ENCODE measurements around the gene TRIL.

DNA sequence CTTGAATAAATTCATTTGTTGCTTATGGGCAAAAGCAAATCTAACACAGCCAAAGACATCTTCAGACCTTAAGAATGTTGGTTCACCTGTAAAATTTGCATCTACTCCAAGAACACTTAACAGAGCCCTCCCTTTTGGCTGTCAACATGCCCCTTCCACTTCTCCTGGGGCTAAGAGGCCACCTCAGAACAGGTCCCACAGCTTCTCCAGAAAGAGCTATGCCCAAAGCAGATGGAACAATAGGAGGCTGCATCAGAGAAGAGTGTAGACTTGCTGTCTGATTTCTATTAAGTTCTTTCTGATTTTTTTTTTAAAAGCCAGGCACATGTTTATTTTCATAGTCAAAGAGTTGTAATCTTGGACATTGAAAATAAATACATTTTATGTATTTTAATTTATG lies 26.1 kb upstream of the TRIL start:
- TF ChIP-seq, protein P1, sequence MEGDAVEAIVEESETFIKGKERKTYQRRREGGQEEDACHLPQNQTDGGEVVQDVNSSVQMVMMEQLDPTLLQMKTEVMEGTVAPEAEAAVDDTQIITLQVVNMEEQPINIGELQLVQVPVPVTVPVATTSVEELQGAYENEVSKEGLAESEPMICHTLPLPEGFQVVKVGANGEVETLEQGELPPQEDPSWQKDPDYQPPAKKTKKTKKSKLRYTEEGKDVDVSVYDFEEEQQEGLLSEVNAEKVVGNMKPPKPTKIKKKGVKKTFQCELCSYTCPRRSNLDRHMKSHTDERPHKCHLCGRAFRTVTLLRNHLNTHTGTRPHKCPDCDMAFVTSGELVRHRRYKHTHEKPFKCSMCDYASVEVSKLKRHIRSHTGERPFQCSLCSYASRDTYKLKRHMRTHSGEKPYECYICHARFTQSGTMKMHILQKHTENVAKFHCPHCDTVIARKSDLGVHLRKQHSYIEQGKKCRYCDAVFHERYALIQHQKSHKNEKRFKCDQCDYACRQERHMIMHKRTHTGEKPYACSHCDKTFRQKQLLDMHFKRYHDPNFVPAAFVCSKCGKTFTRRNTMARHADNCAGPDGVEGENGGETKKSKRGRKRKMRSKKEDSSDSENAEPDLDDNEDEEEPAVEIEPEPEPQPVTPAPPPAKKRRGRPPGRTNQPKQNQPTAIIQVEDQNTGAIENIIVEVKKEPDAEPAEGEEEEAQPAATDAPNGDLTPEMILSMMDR (IDR thresholded peaks at IDR 0.05; ENCODE audit: low read depth, low read length), result no peak
- no peak for TF ChIP-seq POLR2A (IDR thresholded peaks at IDR 0.05; ENCODE audit: extremely low read depth, insufficient read length)
- TF ChIP-seq, protein P2, sequence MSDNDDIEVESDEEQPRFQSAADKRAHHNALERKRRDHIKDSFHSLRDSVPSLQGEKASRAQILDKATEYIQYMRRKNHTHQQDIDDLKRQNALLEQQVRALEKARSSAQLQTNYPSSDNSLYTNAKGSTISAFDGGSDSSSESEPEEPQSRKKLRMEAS (IDR thresholded peaks at IDR 0.05; ENCODE audit: low read depth, low read length), result no peak

Data from NB4 (cell line).